22Rv1 (cell line): ENCODE results near the gene LIMCH1.

Experiments used
- CTCF ChIP-seq: fragments of 450-650 bp; IDR thresholded peaks from 2 replicates; pipeline ENCODE4 v1.5.1; 2017; ENCODE audit warnings: mild to moderate bottlenecking
- ZFX ChIP-seq: fragments of 450-650 bp; IDR thresholded peaks from 2 replicates; pipeline ENCODE4 v1.6.1; 2017; ENCODE audit warnings: antibody characterized with exemption, borderline replicate concordance

- no peak for TF ChIP-seq CTCF
- TF ChIP-seq ZFX, result no peak
These were observed 140.3 kb downstream of the LIMCH1 start for GRCh38 chr4:41678086-41678816.
